ENCODE measurements around the gene TUBGCP3.

- no peak for TF ChIP-seq CTCF (IDR thresholded peaks at IDR 0.05)
- no peak for TF ChIP-seq POLR2A (IDR thresholded peaks at IDR 0.05)
- no peak for TF ChIP-seq POLR2AphosphoS5 (IDR thresholded peaks at IDR 0.05)
- no peak for TF ChIP-seq EP300 (IDR thresholded peaks at IDR 0.05)
Measured at GRCh38 chr13:112486386-112487126, 101.4 kb downstream of the TUBGCP3 start.

Measured in upper lobe of left lung (tissue), 4 donors.